Left forelimb (tissue), 1 donor: ENCODE data around the gene ACD.
A peak's percentile ranks its signal among the peaks of the same experiment; 100 is the strongest.
"Not testable (repeated sequence)": the region's sequence is repeated elsewhere in the genome, so short reads cannot be mapped to it uniquely, and the experiment has no call there.

Experiments
- DNase-seq: peaks from one replicate; pipeline ENCODE4 v3.0.0-alpha.2; 2018; ENCODE audit warnings: low spot score

The ACD gene

DNA sequence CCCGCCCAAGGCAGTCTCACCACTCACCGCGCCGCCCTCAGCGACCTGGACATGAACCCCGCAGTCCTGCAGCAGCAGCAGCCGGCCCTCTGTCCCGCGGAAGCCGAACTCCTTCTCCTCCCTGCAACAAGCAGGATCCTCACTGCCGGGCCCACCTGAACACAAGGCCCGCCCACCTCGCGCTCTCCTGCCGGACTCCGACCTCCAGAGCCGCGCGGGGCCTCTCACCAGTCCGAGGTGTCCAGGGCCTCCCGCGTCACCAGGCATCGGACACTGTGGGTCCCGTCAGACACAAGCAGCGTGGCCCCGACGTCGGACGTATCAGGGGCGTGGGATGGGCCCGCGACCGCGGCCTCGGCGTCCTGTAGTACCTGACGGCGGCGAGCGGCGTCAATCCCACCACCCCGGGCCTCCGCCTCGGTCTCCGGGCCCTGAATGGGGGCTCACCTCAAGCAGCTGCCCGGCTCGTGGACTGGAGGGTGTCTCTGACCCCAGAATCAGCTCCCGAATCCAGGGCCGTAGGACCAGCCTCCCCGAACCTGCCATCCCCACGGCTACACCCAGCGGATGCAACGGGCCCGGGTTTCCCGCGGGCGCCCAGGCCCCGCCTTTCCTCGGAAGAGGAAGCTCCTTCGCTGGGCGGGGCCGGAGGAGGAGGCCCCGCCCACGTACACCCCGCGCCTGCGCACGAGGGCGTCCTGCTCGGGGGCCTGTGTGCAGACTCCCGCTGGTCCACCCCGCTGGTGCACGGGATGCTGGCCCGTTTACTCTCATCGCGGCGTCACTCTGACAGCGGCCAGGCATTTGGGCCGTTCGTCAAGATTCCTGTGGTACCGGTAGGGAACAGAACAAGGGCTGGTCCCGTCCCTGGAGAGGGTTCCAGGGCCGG is at the start of gene ACD:
ACD (minus strand) TSS at position 586 of the 889 bp plus-strand sequence; CDS start at position 546, 40 bp downstream.
- peak; percentile 96 for DNase-seq

DNA sequence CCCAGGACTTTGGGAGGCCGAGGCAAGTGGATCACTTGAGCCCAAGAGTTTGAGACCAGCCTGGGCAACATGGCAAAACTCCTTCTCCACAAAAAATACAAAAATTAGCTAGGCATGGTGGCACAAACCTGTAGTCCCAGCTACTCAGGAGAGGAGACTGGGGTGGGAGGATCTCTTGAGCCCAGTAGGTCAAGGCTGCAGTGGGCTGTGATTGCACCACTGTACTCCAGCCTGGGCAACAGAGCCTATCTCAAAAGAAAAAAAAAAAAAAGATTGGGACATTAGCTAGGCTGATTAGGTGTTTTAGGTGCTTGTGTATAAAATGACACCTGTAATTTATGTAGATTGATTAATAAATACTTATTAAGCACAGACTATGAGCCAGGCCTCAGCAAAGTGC is 49.0 kb upstream of the ACD start:
- DNase-seq = no peak

DNA sequence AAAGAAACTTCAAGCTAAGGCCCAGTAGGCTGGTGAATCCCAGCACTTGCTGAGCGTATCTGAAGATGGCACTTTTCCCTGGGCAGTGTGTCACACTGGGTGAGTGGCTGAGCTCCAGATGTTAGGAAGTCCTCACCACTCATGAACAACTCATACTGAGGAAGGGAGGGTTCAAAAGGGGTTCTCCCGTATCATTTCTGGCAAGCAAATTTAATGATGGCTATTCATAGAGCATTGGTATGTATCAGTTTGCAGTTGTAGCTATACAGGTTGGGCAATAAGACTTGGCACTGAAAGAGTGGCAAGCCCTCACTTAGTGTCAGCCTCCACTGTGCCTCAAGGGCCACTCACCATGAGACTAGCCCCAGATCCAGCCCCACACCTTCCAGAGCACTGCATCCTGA is 48.3 kb upstream of the ACD start:
- no peak for DNase-seq

DNA sequence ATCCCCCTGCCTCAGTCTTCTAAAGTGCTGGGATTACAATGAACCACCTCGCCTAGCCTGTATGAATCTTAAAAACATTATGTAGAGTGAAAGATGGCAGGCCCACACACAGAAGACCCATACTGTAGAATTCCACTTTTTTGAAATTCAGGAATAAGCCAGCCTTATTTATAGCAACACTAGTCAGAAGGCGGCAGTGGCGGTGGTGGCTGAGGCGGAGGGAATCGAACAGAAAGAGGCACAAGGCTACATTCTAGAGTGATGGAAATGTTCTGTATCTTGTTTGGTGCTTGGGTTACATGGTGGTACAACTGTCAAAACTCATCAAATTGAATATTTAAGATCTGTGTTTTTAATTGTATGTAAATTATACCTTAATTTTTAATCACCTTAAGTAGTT is 47.7 kb upstream of the ACD start:
- no peak for DNase-seq

DNA sequence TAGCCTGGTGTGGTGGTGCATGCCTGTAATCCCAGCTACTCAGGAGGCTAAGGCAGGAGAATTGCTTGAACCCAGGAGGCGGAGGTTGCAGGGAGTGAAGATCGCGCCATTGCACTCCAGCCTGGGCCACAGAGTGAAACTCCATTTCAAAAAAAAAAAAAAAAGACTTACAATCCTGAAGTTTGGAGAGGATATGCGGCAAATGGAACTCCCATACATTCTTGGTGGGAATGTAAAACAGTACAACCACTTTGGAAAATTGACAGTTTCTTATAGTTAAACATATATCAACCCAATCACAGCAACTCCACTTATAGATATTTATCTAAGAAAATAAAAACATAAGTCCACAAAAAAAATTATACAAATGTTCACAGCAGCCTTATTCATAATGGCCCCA is 47.1 kb upstream of the ACD start:
- no peak for DNase-seq

DNA sequence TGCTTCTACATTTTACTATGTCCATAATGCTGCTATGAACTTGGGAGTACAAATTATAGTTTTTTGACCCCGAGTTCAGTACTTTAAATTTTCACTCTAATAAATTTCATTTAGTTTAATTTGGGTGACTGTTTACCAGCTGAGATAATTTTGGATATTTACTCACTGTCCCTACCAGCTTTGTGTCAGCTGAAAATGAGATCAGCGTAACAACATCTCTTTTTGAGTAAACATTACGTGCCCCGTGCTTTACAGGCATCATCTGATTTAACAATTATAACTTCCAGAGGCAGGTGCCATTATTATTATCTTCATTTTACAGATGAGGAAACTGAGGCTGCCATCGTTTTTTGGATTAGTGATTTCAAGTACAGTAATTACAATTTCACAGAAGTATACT is 44.0 kb upstream of the ACD start:
- no peak for DNase-seq

DNA sequence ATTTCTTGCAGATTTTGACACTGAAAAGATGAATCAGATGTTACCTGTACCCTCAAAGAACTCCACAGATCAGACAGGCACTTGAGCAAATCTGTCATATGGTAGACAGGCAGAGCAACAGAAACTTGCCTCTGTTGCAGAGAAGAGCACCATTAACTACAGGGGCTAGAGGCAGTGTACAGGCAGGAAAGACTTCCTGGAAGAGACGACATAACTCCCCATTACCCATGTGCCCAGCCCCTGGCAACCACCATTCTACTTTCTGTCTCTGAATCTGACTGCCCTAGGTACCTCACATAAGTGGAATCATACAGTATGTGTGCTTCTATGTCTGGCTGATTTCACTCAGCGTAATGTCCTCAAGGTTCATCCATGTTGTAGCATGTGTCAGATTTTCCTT is 43.6 kb upstream of the ACD start:
- DNase-seq = no peak

DNA sequence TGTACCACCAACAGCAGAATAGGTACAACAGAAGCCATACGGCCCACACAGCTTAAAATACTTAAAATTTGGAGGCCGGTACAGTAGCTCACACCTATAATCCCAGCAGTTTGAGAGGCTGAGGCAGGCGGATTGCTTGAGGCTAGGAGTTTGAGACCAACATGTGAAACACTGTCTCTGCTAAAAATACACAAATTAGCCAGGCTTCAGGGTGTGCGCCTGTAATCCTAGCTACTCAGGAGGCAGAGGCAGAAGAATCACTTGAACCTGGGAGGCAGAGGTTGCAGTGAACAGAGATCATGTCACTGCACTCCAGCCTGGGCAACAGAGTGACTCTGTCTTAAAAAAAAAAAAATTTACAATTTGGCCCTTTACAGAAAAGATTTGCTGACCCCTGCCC is 42.1 kb upstream of the ACD start:
- no peak for DNase-seq

DNA sequence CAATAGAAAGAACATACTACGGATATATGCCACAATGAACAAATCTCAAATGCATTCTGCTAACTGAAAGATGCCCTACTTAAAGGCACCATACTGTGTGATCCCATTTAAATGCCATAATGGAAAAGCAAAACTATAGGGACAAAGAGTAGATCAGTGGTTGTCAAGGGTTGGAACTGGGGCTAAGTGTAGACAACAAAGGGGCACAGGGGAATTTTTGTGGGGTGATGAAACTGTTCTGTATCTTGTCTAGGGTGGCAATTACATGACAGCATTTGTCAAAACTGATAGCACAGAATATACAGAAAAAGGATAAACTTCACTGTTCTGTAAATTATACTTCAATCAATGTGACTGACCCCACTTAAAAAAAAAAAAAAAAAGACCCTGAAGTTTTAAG is 41.4 kb upstream of the ACD start:
- DNase-seq = no peak

DNA sequence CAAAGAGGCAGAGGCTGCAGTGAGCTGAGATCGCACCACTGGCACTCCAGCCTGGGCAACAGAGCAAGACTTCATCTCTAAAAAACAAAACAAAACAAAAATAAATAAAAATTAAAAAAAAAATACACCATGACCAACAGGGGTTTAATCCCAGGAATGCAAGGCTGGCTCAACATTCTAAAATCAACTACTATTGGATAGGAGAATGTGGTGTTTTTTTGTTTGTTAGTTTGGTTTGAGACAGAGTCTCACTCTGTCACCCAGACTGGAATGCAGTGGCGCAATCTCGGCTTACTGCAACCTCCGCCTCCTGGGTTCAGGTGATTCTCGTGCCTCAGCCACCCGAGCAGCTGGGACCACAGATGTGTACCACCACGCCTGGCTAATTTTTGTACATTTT is 39.2 kb upstream of the ACD start:
- no peak for DNase-seq

DNA sequence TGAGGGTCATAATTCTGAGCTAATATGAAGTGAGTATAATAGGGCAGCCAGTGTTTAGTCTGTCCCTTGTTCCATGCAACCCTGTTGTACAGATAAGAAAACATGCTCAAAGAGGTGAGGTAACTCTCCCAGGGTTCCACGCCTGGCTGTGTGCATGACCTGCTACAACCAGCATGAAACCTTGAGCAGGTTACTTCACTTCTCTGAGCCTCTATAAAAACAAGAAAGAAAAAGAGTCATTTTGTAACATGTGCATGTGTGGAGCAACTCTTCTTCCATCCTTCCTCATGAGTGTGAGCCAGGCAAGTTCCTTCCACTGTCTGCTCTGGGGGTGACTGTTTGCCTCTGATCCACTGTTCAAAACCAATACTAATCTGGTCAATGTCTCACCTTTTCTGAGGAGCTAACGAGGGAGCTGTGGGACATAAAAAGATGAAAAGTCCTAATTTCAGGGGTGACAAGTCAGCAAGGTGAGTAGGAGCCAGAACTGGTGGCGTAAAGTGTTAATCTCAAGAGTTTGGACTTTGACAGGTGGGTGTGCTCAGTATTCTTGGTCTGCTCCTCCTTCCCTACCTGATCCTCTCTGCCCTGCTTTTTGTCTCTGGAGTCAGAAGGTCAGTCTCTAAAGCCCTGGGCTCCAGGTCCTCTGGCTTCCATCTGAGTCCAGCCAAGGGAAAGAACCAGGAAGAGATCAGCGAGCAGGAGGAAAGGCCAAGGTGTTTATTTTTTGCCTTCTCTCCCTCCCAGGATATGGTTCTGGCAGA is 37.5 kb upstream of the ACD start:
- no peak for DNase-seq

DNA sequence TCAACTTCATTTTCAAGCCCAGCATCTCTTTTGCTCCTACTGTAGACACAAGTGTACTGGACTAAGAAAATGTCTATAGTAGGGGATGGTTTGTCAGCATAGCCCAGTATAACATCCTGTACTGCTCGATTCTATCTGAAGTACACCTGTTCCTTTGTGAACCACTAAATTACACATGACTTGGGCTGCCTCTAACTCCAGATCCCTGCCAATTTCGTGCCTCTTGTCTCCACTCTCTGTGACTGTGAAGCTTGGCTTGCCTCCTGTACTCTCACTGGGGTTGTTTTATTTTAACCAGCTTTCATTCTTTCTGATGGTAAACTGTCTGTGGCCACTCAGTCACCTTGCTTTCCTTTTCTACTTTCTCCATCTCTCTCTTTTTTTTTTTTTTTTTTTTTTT is 34.6 kb upstream of the ACD start:
- DNase-seq = no peak

DNA sequence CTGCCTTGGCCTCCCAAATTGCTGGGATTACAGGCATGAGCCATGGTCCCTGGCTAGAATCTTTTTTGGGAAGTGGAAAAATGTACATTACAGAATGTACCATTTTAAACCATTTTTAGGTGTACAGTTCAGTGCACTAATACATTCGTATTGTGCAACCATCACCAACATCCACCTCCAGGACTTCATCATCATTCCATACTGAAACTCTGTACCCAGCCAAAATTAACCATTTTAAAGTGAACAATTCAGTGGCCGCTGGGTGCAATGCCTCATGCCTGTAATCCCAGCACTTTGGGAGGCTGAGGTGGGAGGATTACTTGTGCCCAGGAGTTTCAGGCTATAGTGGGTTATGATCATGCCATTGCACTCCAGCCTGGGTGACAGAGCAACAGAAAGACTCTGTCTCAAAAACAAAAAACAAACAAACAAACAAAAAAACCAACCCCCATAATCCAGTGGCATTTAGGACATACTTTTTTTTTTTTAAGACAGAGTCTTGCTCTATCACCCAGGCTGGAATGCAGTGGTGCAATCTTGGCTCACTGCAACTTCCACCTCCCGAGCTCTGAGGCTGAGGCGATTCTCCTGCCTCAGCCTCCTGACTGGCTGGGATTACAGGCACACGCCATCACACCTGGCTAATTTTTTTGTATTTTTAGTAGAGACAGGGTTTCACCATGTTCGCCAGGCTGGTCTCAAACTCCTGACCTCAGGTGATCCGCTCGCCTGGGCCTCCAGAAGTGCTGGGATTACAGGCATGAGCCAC is 33.6 kb upstream of the ACD start:
- not testable (repeated sequence) for DNase-seq

DNA sequence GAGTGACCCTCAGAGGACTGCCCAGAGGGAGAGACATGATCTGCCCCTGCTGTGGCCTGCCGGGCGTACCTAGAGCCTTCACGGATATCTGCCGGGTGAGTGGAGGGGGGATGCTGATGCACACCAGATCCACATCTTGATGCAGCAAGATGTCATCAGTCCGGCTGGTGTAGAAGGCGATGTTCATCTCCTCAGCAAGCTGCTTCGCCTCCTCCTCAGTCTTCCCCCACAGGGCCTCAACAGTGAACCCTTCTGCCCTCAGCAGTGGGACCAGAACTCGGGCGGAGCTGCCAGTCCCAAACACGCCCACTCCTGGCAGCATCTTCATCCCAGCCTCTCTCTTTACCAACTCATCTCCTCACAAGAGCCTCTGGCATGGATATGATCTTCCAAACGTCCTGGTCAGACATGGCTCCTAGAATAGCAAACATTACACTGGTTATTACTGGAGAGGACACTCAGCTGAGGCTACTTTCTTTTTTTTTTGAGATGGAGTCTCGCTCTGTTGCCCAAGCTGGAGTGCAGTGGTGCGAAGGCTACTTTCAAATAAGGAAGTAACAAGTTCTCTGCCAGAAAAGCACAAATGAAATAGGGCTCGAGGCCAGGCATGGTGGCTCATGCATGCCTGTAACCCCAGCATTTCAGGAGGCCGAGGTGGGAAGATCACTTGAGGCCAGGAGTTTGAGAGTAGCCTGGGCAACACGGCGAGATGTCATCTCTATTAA is 25.5 kb upstream of the ACD start:
- no peak for DNase-seq

DNA sequence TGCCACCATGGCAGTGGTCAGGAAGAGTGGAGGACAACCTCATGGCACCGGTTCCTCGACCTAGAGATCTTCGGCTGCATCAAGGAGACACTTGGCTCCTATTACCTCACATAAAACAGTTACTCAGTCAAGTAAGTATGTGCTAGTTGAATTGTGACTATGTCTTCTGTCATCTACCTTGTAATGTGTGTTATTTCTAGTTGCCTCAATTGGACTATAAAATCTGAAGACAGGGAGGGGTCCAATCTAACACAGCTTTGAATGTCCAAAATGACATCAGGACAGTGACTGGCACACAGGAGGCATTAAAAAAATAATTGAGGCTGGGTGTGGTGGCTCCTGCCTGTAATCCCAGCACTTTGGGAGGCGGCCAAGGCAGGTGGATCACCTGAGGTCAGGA is 23.7 kb upstream of the ACD start:
- no peak for DNase-seq

DNA sequence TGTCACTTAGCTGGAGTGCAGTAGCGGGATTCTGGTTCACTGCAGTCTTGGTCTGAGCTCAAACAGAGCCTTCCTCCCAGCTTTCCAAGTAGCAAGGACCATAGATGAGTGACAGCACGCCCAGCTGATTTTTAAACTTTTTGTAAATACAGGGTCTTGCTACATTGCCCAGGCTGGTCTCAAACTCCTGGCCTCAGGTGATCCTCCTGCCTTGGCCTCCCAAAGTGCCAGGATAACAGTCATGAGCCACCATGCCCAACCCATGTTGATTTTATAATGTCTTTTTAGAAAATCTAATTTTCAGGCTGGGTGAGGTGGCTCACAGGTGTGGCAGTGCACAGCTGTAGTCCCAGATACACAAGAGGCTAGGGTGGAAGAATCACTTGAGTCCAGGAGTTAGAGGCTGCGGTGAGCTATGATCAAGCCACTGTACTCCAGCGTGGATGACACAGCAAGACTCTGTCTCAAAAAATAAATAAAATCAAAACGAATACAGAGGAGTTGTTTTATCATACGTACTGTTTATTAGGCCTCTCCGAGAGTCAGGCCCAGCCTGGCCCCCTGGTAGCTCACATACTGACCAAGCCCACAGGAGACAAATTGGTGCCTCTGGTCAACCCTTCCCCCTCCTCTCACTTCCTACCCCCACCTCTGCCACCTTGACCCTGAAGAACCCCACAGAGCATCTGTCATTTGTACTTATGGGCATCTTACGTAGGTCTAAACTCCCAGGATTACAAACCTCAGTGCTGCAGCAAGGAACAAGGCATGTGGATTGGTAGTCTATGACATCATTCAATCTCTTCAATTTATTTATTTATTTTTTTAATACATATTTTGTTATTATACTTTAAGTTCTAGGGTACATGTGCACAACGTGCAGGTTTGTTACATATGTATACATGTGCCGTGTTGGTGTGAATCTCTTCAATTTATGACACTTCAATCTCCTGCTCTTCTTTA is 20.2 kb upstream of the ACD start:
- DNase-seq = no peak

DNA sequence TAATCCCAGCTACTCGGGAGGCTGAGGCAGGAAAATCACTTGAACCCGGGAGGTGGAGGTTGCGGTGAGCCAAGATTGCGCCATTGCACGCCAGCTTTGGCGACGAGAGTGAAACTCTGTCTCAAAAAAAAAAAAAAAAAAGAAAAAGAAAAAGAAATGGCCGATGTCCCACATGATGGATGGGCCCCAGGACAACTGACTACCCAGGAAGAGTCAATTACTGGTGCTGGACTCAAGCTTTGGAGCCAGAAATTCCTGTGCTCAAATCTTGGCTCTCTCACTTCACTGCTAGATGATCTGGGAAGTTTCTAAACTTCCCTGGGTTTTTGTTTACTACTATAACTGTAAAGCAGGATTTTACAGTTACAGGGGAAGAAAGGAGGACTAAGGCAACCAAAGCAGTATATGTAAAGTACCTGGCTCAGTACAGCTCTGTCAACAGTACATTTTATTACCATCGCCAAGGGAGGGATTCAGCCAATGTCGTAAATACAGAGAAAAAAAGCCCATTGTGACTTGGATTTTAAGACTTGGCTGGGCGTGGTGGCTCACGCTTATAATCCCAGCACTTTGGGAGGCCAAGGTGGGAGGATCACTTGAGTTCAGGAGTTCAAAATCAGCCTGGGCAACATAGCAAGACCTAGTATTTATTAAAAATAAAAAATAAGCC is 18.4 kb upstream of the ACD start:
- no peak for DNase-seq

DNA sequence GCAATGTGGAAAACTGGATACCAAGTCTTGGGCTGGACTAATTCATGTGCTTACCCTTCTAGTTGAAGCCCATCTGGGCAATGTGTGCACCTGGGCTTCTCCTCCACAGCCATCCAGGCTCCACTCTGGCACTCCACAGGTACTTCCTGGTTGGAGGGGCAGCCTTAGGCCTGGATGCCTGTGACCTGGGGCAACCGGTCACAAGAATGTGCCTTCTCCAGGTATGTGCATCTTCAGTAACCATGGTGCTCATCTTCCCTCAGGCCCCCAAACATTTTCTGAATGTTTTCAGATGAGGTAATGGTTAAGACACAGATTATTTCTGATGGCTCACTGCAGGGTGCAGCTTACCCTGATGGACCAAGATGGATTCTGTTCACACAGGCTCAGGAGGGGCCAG is 17.7 kb upstream of the ACD start:
- no peak for DNase-seq

DNA sequence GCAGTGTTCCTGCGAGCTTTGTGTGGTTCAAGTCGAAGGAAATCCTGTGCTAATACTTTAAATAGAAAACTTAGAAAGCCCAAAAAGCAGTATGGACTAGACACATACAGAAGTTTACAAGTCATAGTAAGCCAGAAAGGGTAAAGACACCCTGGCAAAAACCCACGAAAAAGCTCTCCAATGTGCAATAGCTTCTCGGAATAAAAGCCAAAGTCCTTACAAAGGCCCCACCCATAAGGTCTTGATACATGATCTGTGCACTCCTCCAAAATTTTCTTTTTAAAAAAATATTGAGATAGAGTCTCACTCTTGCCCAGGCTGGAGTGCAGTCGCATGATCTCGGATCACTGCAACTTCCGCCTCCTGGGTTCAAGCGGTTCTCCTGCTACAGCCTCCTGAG is 16.9 kb upstream of the ACD start:
- no peak for DNase-seq

DNA sequence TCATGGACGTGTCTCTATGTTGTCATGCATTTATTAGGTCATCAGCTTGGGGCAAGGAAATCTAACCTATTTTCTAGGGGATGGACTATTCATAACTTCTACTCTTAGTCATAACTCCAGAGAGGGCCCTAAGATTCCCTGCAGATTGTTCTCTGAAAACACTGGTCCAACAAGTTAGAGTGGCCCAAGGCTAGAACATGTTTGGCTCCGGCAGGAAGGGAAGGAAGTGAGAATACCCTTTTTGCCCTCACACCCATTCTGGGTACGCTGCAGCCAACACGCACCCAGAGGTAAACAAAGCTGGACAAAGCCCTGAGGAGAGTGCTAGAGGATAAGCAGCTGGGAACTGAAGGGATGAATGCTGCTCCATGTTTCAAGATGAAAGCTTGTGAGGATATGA is 16.5 kb upstream of the ACD start:
- DNase-seq = no peak
